Measurements from ENCODE around the gene SLC22A23.

GRCh38 chr6:3369985-3370360, 86.9 kb downstream of the SLC22A23 start:
- TF ChIP-seq, protein P1, sequence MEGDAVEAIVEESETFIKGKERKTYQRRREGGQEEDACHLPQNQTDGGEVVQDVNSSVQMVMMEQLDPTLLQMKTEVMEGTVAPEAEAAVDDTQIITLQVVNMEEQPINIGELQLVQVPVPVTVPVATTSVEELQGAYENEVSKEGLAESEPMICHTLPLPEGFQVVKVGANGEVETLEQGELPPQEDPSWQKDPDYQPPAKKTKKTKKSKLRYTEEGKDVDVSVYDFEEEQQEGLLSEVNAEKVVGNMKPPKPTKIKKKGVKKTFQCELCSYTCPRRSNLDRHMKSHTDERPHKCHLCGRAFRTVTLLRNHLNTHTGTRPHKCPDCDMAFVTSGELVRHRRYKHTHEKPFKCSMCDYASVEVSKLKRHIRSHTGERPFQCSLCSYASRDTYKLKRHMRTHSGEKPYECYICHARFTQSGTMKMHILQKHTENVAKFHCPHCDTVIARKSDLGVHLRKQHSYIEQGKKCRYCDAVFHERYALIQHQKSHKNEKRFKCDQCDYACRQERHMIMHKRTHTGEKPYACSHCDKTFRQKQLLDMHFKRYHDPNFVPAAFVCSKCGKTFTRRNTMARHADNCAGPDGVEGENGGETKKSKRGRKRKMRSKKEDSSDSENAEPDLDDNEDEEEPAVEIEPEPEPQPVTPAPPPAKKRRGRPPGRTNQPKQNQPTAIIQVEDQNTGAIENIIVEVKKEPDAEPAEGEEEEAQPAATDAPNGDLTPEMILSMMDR (IDR thresholded peaks at IDR 0.05) = no peak
- no peak for TF ChIP-seq POLR2A (IDR thresholded peaks at IDR 0.05)

All from adrenal gland (tissue), 5 donors.